HepG2 (cell line): ENCODE data around the gene HSD17B8. TPM values are rescaled to one million over a fixed set of nuclear protein-coding genes. Genes with fewer than 3 reads are reported as not detected.

ENCODE experiments used
- AGO2 ChIP-seq: fragments of 200-400 bp; formaldehyde crosslinking; optimal IDR thresholded peaks from 2 replicates; pipeline ENCODE3; 2017; ENCODE audit warnings: mild to moderate bottlenecking, low read depth, low read length, moderate library complexity
- ATF5 ChIP-seq: sonication (generic); formaldehyde crosslinking; IDR thresholded peaks from 2 replicates; pipeline ENCODE4 v1.4.0; 2020; ENCODE audit warnings: mild to moderate bottlenecking, low read depth, missing genetic modification reagents
- CEBPG ChIP-seq: IDR thresholded peaks from 2 replicates; pipeline ENCODE4 v1.6.1; 2016
- DNMT1 ChIP-seq: sonication (generic); formaldehyde crosslinking; IDR thresholded peaks from 2 replicates; pipeline ENCODE4 v1.5.1; 2020; ENCODE audit warnings: mild to moderate bottlenecking, missing genetic modification reagents
- ERF ChIP-seq: IDR thresholded peaks from 2 replicates; pipeline ENCODE4 v1.6.1; 2018; ENCODE audit warnings: missing biosample characterization, missing genetic modification reagents
- FOXK2 ChIP-seq: fragments of 450-650 bp; IDR thresholded peaks from 2 replicates; pipeline ENCODE4 v1.6.1; 2016
- HMG20A ChIP-seq: IDR thresholded peaks from 2 replicates; pipeline ENCODE4 v1.6.1; 2016; ENCODE audit warnings: borderline replicate concordance
- IRF1 ChIP-seq: sonication (generic); formaldehyde crosslinking; IDR thresholded peaks from 2 replicates; pipeline ENCODE4 v1.4.0; 2020; ENCODE audit warnings: low read depth, mild to moderate bottlenecking, missing genetic modification reagents
- MIXL1 ChIP-seq: IDR thresholded peaks from 2 replicates; pipeline ENCODE4 v1.6.1; 2016
- NFYB ChIP-seq: sonication (generic); formaldehyde crosslinking; IDR thresholded peaks from 2 replicates; pipeline ENCODE4 v1.4.0; 2020; ENCODE audit warnings: missing genetic modification reagents
- PPARG ChIP-seq: conservative IDR thresholded peaks from 2 replicates; pipeline ENCODE4 v1.6.1; 2016; ENCODE audit warnings: missing biosample characterization, missing genetic modification reagents
- SMAD1 ChIP-seq: sonication (generic); formaldehyde crosslinking; IDR thresholded peaks from 2 replicates; pipeline ENCODE4 v1.4.0; 2020; ENCODE audit warnings: missing genetic modification reagents, low read depth, mild to moderate bottlenecking, borderline replicate concordance
- SP140L ChIP-seq: sonication (generic); formaldehyde crosslinking; IDR thresholded peaks from 2 replicates; pipeline ENCODE4 v1.4.0; 2020; ENCODE audit warnings: missing genetic modification reagents, borderline replicate concordance
- THAP8 ChIP-seq: sonication (generic); formaldehyde crosslinking; IDR thresholded peaks from 2 replicates; pipeline ENCODE4 v1.5.1; 2020; ENCODE audit warnings: missing genetic modification reagents, mild to moderate bottlenecking, borderline replicate concordance
- ZFP1 ChIP-seq: IDR thresholded peaks from 2 replicates; pipeline ENCODE4 v1.6.1; 2016
- ZFP37 ChIP-seq: sonication (generic); formaldehyde crosslinking; IDR thresholded peaks from 2 replicates; pipeline ENCODE4 v1.4.0; 2020; ENCODE audit warnings: missing genetic modification reagents, borderline replicate concordance
- ZFYVE20 ChIP-seq: sonication (generic); formaldehyde crosslinking; IDR thresholded peaks from 2 replicates; pipeline ENCODE4 v1.8.0; 2023; ENCODE audit warnings: low read depth, mild to moderate bottlenecking, moderate library complexity, missing genetic modification reagents, borderline replicate concordance
- ZIK1 ChIP-seq: sonication (generic); formaldehyde crosslinking; IDR thresholded peaks from 2 replicates; pipeline ENCODE4 v1.5.0; 2020; ENCODE audit warnings: mild to moderate bottlenecking, low read depth, missing genetic modification reagents, borderline replicate concordance
- ZMYM2 ChIP-seq: sonication (generic); formaldehyde crosslinking; IDR thresholded peaks from 2 replicates; pipeline ENCODE4 v1.8.0; 2022; ENCODE audit warnings: mild to moderate bottlenecking, missing genetic modification reagents
- ZNF24 ChIP-seq: fragments of 450-650 bp; IDR thresholded peaks from 2 replicates; pipeline ENCODE4 v1.6.1; 2017; ENCODE audit warnings: antibody characterized with exemption, mild to moderate bottlenecking
- ZNF251 ChIP-seq: sonication (generic); formaldehyde crosslinking; IDR thresholded peaks from 2 replicates; pipeline ENCODE4 v1.9.0; 2021; ENCODE audit warnings: mild to moderate bottlenecking, missing genetic modification reagents
- ZNF264 ChIP-seq: sonication (generic); formaldehyde crosslinking; IDR thresholded peaks from 2 replicates; pipeline ENCODE4 v1.4.0; 2020; ENCODE audit warnings: missing genetic modification reagents
- ZNF562 ChIP-seq: sonication (generic); formaldehyde crosslinking; IDR thresholded peaks from 2 replicates; pipeline ENCODE4 v1.8.0; 2022; ENCODE audit warnings: missing genetic modification reagents, borderline replicate concordance
- ZNF639 ChIP-seq: conservative IDR thresholded peaks from 2 replicates; pipeline ENCODE4 v1.6.1; 2018; ENCODE audit warnings: missing genetic modification reagents
- ZNF724P ChIP-seq: sonication (generic); formaldehyde crosslinking; IDR thresholded peaks from 2 replicates; pipeline ENCODE4 v1.8.0; 2022; ENCODE audit warnings: missing genetic modification reagents, borderline replicate concordance
- ZNF773 ChIP-seq: sonication (generic); formaldehyde crosslinking; IDR thresholded peaks from 2 replicates; pipeline ENCODE4 v1.4.0; 2020; ENCODE audit warnings: missing genetic modification reagents, borderline replicate concordance
- ZSCAN5A ChIP-seq: sonication (generic); formaldehyde crosslinking; IDR thresholded peaks from 2 replicates; pipeline ENCODE4 v1.8.0; 2022; ENCODE audit warnings: mild to moderate bottlenecking, missing genetic modification reagents, borderline replicate concordance
- polyA plus RNA-seq, 8 experiments: library from polyadenylated mRNA; depleted of rRNA in 3 of 8; stranded (reverse) in 7 of 8; unstranded in 1 of 8; fragments of >200 nt; fragmentation: Illumina TruSeq in 4 of 8; extraction: Trizol in 4 of 8; gene quantifications; 2 replicates each; pipeline versions ENCODE4 v1.2.1 to v1.2.3, GENCODE V29; 2011 to 2016; ENCODE audit warnings: low read depth in 4 of 8, missing spikeins in 1 of 8, mixed read lengths in 1 of 8; ENCODE audit not compliant: insufficient read depth in 1 of 8
- total RNA-seq, 5 experiments: library from RNA; depleted of rRNA; stranded (reverse); fragments of >200 nt; fragmentation: Illumina TruSeq; extraction: Trizol; gene quantifications; 2 replicates each; pipeline ENCODE4 v1.2.3, GENCODE V29; 2016; ENCODE audit warnings: low read depth in 1 of 5

HSD17B8 gene
- total and polyA plus RNA-seq, 2 of the 13 experiments (the other 11 are each of a cell fraction or from before 2014, with no cell fraction given) = 12.6 to 20.1 TPM

GRCh38 chr6:33248932-33249731 is 44.7 kb downstream of the HSD17B8 start (continued):
- peak; percentile 79 for TF ChIP-seq ERF (CRISPR knock-in tag)
- no peak for TF ChIP-seq ZNF639
- TF ChIP-seq ZIK1 (CRISPR knock-in tag) = peak; percentile 93
- no peak for TF ChIP-seq ZFP1 (CRISPR knock-in tag)
- TF ChIP-seq SP140L (CRISPR knock-in tag) = no peak
- TF ChIP-seq ATF5 (CRISPR knock-in tag) = 0 out of 2 replicates have a peak, but pooled peaks have one; percentile 22
- TF ChIP-seq ZSCAN5A (CRISPR knock-in tag) = peak; percentile 77; the same call in 1 of the 2 replicates
- TF ChIP-seq DNMT1 (CRISPR knock-in tag) = no peak
- TF ChIP-seq ZNF24 = no peak
- 0 out of 2 replicates have a peak, but pooled peaks have one; percentile 3 for TF ChIP-seq CEBPG
- TF ChIP-seq NFYB (CRISPR knock-in tag) = peak; percentile 93
- no peak for TF ChIP-seq PPARG (CRISPR knock-in tag)
- no peak for TF ChIP-seq FOXK2
- TF ChIP-seq ZFYVE20 = no peak
- no peak for TF ChIP-seq ZFP37 (CRISPR knock-in tag)
- no peak for TF ChIP-seq ZNF562 (CRISPR knock-in tag)
- peak; percentile 91 for TF ChIP-seq MIXL1 (CRISPR knock-in tag)
- peak; percentile 97 for TF ChIP-seq AGO2
- 0 out of 2 replicates have a peak, but pooled peaks have one; percentile 51 for TF ChIP-seq ZNF264 (CRISPR knock-in tag)
- TF ChIP-seq IRF1 = no peak
- no peak for TF ChIP-seq SMAD1 (CRISPR knock-in tag)
- TF ChIP-seq ZNF773 (CRISPR knock-in tag) = no peak
- TF ChIP-seq ZNF724P (CRISPR knock-in tag) = peak; percentile 77; the same call in 1 of the 2 replicates
- 0 out of 2 replicates have a peak, but pooled peaks have one; percentile 20 for TF ChIP-seq ZMYM2
- no peak for TF ChIP-seq HMG20A (CRISPR knock-in tag)
- TF ChIP-seq ZNF251 (CRISPR knock-in tag) = no peak
- TF ChIP-seq THAP8 (CRISPR knock-in tag) = 0 out of 2 replicates have a peak, but pooled peaks have one; percentile 45
